SK-N-SH treated with all-trans-retinoic acid at 6 μM for 48 hours (cell line): ENCODE data around the gene FOXK1.

Source experiments
- ARNTL ChIP-seq: fragments of 450-650 bp; formaldehyde crosslinking; IDR thresholded peaks from 2 replicates; pipeline ENCODE4 v1.5.0; 2020; ENCODE audit warnings: low read depth, mild to moderate bottlenecking, moderate library complexity, borderline replicate concordance
- BACH2 ChIP-seq: fragments of 250-450 bp; sonication (Bioruptor Pico); IDR thresholded peaks from 2 replicates; pipeline ENCODE4 v1.9.0; 2021; ENCODE audit warnings: mild to moderate bottlenecking, borderline replicate concordance
- TF ChIP-seq, protein P1 (sequence below): fragments of 250-450 bp; sonication (Bioruptor Pico); IDR thresholded peaks from 2 replicates; pipeline ENCODE4 v1.5.0; 2020; ENCODE audit warnings: mild to moderate bottlenecking, moderate library complexity

DNA sequence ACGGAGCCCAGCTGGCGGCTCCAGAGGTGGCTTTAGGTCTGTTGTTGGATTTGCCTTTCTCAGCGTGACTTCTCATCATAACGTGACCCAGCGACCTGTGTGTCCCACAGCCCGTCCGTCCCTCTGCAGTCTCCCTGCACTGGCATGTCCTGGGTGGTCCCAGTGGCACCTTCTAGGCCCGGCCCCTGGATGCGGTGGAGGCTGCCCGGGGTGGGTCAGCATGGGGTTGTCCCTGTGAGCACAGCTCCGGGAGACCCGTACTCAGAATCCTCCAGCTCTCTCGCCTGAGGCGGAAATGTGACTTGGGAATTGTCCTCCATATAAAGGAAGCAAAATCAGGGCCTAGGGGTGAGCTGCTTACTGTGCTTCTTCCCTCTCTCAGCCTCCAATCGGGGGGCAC is 67.7 kb downstream of the FOXK1 start:
- TF ChIP-seq ARNTL (no peak), BACH2 (CRISPR knock-in tag) (no peak)
- TF ChIP-seq, protein P1, sequence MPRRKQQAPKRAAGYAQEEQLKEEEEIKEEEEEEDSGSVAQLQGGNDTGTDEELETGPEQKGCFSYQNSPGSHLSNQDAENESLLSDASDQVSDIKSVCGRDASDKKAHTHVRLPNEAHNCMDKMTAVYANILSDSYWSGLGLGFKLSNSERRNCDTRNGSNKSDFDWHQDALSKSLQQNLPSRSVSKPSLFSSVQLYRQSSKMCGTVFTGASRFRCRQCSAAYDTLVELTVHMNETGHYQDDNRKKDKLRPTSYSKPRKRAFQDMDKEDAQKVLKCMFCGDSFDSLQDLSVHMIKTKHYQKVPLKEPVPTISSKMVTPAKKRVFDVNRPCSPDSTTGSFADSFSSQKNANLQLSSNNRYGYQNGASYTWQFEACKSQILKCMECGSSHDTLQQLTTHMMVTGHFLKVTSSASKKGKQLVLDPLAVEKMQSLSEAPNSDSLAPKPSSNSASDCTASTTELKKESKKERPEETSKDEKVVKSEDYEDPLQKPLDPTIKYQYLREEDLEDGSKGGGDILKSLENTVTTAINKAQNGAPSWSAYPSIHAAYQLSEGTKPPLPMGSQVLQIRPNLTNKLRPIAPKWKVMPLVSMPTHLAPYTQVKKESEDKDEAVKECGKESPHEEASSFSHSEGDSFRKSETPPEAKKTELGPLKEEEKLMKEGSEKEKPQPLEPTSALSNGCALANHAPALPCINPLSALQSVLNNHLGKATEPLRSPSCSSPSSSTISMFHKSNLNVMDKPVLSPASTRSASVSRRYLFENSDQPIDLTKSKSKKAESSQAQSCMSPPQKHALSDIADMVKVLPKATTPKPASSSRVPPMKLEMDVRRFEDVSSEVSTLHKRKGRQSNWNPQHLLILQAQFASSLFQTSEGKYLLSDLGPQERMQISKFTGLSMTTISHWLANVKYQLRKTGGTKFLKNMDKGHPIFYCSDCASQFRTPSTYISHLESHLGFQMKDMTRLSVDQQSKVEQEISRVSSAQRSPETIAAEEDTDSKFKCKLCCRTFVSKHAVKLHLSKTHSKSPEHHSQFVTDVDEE: no peak
